HG03469 (cell line): ENCODE data around the gene ATXN10.
A peak's percentile ranks its signal among the peaks of the same experiment; 100 is the strongest.

Source experiments
- ATAC-seq: cut with Tn5 transposase; IDR thresholded peaks from one replicate; pipeline ENCODE4 v1.9.1; 2021; ENCODE audit warnings: mild to moderate bottlenecking, moderate library complexity, moderate number of reproducible peaks; ENCODE audit not compliant: unreplicated experiment

The ATXN10 gene

GRCh38 chr22:45756558-45756957 is 84.9 kb downstream of the ATXN10 start:
- ATAC-seq = no peak

- no peak for ATAC-seq
These were observed 85.4 kb downstream of the ATXN10 start for GRCh38 chr22:45757068-45757467.

GRCh38 chr22:45757936-45758335 is 86.3 kb downstream of the ATXN10 start:
- ATAC-seq = no peak

DNA sequence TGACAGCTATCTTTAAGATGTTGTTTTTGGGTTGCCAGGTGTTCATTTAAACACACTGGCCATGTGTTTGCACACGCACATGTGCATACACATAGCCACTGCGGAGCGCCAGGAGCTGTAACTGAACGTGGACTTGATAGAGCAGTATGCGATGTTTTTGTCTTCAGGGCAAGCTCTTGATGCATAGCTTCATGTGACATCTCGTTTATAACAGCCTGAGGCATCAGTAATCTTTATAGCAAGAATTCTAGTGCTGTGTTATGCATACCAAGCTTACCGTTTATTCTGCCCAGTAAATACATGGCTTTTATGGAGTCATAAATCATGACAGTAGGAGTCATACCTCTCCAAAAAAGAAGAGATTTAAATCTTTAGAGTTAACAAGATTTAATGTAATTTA is 87.0 kb downstream of the ATXN10 start:
- no peak for ATAC-seq

DNA sequence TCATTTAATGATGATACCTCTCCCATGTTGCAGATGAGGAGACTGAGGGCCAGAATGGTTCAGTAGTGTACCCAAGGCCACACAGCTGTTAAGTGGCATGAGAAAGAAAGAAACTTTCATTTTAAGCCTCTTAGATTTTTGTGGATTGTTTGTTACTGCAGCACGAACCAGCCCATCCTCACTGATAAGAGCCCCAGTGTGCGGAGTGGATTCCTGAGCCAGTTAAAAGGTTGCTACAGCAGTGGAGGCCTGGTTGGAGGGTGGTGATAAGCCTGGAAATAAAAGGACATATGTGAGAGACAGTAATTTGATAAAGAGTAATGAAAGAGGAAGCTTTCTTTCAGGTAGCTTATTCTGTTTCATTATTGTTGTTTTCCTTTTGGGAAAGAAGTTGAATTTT is 89.0 kb downstream of the ATXN10 start:
- no peak for ATAC-seq

- no peak for ATAC-seq
These were observed 91.1 kb downstream of the ATXN10 start for GRCh38 chr22:45762545-45763235.

DNA sequence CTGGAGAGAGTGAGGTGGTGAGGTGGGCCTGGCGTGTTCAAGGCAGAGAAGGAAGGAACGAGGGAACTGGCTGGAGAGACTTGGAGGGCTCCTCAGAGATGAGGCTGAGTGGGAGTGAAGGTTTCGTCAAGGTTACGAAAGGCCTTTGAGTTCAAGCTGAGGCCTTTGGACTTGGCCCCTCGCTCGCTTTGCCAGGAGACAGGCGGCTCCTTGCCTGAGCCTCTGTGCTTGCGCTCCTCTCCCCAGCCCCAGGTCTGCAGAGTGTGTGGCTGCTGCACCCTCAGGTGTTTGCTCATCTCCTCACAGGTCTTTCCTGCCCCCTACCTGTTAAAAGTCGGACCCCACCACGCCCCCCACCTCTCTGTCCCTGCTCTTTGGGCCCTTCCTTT is 91.6 kb downstream of the ATXN10 start:
- no peak for ATAC-seq

GRCh38 chr22:45768490-45768889 is 96.9 kb downstream of the ATXN10 start:
- no peak for ATAC-seq

GRCh38 chr22:45769569-45770210 is 98.1 kb downstream of the ATXN10 start:
- ATAC-seq = no peak

DNA sequence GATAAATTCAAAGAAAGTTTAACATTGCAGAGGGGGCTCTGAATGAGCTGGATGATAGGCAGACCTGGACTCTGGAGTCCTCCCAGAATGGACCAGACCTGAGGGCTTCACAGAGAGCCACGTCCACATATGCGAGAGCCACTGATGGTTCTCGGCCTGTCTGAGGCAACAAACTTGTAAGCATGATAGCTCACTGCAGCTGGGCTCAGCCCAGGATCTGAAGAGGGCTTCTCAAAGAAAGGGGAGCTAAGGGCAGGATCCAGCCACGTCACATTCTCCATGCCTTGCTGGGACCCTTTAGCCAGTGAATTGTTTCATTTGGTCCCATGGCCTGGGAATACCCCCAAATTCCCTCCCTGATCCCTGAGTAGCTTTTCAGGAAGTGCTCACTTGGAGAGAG is 98.9 kb downstream of the ATXN10 start:
- ATAC-seq = no peak

- ATAC-seq = no peak
These were observed 99.4 kb downstream of the ATXN10 start for GRCh38 chr22:45771057-45771456.

GRCh38 chr22:45771711-45772110 is 100.1 kb downstream of the ATXN10 start:
- ATAC-seq = no peak

- ATAC-seq = no peak
These were observed 101.1 kb downstream of the ATXN10 start for GRCh38 chr22:45772743-45773142.

DNA sequence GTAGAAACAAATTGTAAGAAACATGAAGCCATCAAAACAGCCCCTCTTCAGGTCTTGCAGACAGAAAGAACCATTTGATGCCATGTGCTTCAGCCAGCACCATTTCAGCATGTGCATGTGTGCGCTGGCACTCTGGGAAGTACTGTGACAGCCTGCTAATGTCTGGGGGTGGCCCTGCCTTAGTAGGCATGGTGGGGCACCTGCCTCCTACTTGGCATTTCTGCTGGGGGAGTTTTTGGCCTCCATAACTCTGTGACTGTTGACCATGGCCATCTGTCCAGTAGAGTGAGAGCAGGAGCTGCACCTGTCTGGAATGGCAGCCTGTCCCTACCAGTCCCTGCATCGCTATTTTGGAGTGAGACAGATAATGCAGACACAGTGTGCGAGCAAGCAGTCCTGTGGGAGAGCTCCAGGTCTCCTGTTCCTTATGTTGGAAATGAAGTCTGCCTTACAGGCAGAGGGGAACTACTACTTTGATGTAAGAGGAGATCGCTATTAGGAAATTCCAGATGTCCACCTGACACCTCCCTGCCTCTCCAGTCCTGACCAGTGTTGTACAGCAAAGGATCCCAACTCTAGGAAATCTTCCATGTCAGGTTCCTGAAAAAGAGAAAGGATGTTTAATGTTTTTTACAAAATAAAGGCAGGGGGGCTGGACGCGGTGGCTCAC is 102.5 kb downstream of the ATXN10 start:
- no peak for ATAC-seq

DNA sequence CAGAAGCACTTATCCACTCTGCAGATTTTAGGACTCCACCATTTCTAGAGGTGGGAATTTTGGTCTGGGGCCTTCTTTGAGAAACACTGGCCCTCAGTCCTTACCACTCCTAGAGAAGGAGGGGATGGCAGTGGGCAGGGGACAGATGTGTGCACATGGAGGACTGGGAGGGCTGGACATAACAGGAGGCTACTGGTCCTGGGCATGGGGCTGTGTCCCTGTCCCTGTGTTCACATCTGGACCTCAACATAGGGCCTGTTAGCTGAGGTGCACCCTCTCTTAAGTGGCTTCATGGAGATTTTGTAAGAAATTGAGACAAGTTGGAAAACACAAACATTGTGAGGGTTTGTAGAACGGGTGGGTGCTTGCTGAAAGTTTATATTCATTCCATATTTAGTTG is 103.4 kb downstream of the ATXN10 start:
- ATAC-seq = no peak

DNA sequence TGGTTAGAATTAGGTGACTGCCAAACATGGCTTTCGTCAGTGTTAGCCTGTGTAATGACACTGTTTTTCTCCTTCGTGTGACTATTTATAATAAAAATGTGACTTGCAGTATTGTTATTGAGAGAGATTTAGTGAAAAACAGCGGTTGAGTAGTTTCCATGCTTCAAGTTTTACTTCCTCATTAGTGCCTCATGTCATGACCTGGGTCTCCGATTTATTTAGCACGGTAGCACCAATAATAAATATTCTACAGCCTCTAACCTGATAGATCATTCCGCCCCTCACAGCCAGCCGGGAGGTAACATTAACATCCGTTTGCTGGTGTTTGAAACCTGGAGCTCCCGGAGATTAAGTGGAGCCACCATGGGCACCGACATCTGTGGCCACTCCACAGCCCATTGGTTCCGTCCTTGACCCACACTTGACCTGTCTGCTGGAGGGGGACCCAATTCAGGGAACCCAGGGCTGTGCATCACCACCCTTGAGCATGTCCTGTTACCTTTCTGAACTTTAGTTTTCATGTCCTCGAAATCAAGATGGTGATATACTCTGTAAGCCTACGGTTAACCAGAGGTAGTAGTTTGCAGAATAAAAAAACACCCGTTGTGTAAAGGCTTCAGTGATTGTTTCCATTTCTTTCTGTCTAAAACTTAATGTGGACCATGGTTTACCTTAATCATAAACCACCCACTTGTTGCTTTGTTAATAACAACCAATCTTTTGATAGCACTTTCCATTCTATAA is 104.1 kb downstream of the ATXN10 start:
- peak; percentile 37 for ATAC-seq

GRCh38 chr22:45776313-45776585 is 104.6 kb downstream of the ATXN10 start:
- ATAC-seq = no peak

DNA sequence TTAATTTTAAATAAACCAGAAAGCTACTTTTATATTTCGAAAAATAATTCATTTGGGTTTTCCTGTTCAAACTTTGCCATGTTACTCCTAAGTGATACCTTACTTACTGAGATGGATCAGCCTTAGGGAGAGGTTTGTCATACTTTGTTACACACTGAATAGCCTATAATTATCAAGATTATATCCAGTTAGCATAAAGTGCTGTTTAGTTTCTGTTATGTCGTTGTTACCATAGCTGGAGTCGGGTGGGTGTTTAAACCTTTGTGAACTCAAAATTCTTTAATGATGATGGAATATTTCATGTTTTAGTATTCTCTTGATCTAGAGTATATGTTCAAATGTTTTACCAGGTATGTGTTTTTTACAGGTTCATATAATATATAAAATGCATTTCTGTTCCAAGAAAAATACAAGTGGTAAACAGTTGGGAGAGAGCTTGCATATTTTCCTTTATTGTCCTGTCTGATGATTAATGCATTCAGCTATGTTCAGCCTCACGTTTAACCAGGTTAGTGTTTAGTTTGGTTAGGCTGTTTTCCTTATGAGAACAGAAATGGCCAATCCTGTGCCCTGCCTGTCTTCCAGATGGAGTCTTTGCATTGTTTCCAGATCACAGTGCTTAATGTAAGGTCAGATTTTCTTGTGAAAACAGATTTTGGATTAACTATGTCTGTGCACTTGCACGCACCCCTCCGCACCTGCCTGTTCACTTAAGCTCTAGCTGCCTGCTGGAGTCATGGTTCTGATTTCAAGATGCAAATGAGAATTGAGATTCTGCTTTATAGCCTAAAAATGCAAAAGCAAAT is 105.6 kb downstream of the ATXN10 start:
- ATAC-seq = no peak

- no peak for ATAC-seq
These were observed 106.3 kb downstream of the ATXN10 start for GRCh38 chr22:45777852-45778375.

GRCh38 chr22:45781459-45781858 is 109.8 kb downstream of the ATXN10 start:
- ATAC-seq = no peak

GRCh38 chr22:45781966-45782365 is 110.3 kb downstream of the ATXN10 start:
- no peak for ATAC-seq
